HG03575 (cell line): ENCODE measurements around the gene RANBP9.

Experiments used
- ATAC-seq: cut with Tn5 transposase; IDR thresholded peaks from one replicate; pipeline ENCODE4 v1.9.1; 2021; ENCODE audit not compliant: unreplicated experiment, insufficient number of reproducible peaks, low FRiP score; ENCODE audit errors: extremely low read depth

RANBP9 gene

DNA sequence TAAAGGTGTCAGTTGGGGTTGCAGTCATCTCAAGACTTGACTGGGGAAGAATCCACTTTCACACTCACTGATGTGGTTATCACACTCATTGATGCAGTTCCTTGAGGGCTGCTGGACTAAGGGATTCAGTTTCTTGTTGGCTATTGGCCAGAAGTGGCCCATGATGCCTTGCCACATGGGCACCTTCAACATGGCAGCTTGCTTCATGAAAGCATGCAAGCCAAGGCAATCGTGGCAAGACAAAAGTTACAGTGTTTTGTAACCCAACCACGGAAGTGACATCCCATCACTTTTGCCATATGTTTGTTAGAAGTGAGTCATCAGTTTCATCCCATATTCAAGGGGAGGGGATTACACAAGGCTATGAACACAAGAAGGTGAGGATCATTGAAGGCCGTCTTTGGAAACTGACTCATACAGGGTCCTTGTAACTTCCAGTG is 3.8 kb upstream of the RANBP9 start:
- ATAC-seq = no peak

DNA sequence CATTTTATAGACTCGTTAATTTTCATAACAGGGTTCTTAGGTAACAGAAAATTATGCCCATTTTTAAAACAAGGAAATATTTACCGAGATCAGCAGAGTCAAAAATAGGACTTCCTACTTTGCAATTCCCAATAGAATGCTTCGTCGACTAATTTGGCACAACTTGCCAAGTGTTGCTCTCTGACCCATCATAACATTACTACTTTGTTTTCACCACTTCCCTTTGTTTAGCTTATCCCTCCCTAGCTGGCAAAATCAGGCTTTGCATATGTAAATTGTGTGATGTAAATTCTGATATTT is 914 bp upstream of the RANBP9 start:
- ATAC-seq = no peak

DNA sequence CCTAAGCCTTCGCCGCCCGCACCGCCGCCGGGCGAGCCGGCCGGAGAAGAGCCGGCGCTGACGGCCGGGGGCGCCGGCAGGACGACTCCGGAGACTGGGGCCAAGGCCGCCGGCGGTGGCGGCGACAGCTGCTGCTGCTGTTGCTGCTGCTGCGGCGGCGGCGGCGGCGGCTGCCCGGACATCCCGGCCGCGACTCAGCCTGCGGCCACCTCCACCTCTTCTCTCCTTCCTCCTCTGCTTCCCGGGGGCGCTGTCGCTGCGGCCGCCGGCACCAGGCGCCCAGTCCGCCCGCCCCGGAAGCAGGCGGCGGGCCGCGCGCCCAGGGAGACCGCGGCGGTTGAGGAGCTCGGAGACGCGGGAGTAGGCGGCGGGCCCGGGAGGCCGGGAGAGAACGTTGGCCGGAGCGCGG is 307 bp downstream of the RANBP9 start:
- peak; percentile 13 for ATAC-seq

DNA sequence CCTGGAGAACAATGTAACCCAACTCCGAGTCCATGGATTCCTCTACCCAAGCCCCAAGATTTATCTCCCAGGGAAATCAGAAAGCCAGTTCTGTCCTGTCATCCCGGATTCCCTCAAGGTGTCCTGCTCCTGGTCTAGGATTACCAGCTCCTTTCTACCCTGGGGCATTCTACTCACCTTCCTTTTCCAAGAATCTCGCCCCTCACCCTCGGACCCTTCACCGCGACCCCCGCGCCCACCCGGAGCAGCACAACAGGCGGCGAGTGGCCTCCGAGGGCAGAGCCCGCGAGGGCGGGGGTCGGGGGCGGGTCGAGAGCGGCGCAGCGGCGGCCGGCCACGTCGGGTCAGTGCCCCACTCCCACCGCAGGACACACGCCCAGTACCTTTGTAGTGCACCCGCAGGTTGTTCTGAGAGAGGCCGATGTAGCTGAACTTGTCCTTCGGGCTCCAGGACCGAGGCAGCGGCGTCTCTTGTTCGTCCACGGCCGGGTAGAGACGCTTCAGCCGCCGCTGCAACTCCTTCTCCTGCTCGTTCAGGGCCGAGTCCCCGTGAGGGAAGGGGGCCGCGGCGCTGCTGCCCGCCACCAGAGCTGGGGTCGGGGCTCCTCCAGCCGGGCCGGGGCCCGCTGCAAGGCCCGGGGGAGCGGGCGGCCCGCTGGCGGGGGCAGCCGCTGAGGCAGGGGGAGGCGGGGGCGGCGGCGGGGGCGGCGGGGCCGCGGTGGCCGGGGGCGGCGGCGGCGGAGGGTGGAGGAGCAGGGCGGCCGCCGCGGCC is 897 bp downstream of the RANBP9 start:
- ATAC-seq = no peak

DNA sequence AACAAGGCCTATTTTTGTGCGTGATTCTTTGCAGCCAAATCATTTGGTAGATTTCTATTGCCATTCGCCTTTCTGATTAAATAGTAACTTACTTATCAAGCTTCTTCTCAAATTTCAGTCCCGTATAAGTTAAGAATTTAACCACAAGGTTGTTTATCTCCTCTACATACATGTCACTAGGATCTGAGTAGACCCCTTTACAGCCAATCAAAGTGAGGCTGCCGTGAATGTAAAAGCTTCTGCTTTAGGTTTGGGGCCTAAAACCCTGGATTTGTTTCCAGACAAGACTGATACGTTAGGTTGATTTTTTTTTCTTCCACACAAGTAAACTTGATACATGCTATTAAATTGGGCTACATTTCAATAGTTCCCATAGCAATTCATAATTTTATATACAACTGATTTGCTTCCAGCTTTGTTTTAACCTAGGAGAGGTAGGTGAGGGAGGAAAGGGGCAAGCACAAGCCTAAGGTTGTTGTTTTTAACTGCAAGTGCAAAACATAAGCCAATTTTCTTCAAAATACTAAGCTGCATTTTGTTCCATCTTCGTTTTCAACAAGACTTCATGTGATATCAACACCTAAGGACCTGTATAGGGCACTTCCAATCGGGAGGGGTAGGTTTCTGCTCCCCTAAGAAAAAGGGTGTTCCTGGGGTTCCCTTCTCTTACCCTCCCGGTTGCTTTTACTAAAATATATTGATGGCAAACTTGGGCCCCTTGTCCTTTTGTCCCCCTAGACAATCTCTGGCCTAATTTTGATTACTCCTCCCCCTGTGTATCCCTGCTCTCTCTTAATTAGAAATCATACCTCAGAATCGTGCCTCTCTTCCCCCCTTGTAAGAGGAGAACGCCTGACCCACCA is 1.7 kb downstream of the RANBP9 start:
- ATAC-seq = no peak

DNA sequence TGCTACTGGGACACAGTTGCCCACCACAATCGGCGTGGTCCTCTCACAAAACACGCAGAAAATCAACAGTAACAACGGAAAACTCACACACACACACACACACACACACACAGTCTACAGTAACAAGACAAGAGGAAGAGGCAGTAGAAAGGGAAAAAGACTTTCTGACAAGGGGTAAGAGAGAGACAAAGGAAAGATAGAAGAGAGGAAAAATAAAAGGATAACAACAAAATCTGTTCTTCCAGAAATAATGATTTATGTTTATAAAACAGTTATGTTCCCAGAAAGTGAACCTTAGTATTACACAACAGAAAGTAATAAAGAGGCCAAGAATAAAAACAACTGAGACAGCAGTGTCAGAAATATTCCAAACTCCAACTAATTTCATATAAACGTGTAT is 2.9 kb downstream of the RANBP9 start:
- ATAC-seq = no peak

DNA sequence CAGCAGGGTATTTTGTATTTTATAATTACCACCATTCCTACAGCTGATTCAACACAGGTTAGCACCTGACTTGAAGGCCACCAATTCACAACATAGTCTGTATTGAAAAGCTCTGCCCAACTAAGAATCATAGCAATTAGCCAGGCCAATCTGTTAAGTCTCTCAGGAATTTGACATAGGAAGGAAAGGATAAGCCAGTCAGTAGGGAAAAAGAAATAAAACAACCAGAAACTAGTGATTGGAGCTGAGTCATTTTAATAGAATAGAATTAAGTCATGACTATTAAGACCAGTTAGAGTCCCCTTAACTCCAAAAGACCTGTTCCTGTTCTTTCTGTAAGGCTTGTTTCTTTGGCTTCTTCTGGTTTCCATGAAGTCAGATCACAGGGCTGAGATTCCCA is 8.1 kb downstream of the RANBP9 start:
- ATAC-seq = no peak

DNA sequence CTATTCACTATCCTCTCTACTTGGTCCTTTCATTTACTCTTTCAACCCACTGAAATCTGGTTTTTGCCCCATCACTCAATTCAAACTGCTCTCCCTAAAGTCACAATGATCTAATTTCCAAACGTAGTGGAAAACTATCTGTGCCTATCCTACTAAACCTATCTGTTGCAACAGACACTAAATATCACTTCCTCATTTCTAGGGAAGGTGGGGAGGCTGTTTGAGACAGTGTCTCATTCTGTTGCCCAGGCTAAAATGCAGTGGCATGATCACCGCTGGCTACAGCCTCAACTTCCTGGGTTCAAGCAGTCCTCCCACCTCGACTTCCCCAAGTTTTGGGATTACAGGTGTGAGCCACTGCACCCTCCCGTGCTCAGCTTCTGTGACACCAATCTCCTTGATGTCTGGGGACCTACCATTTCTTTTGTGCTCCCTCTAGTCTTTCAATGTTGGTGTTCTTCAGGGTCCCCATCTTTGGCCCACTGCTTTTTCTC is 8.8 kb downstream of the RANBP9 start:
- no peak for ATAC-seq

DNA sequence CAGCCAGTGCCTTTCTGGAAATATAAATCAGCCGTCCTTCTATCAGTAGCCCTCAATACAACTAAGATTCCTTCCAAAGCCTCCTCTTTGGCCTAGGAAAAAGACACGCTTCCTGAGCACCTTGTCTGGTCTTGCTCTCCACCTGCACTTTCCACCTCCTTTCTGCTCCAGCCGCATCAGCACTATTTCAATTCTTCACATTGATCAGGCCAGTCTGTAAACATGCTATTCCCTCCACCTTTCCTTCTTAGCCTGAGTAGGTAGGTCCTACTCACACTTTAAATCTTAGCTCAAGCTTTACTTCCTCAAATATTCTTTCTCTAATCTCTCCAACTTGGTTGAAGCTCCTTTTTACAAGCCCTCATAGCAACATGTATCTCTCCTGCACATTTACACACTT is 11.4 kb downstream of the RANBP9 start:
- ATAC-seq = no peak

DNA sequence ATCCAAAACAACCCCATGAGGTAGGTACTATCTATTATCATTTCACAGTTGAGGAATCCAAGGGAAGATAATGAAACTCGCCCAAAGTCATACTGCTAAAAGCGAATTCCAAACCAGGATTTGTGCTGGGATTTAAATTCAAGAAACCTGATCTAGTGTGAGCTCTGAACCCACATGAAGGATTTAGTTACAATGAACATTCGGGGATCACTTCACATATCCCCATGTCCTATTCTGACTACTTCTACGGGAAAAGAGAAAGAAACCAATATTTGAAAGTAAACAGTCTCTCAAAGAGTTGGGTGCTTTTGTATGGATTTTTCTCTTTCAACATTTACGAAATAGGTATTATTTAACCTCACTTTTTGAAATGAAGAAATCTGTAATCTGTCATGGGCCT is 12.9 kb downstream of the RANBP9 start:
- ATAC-seq = no peak

DNA sequence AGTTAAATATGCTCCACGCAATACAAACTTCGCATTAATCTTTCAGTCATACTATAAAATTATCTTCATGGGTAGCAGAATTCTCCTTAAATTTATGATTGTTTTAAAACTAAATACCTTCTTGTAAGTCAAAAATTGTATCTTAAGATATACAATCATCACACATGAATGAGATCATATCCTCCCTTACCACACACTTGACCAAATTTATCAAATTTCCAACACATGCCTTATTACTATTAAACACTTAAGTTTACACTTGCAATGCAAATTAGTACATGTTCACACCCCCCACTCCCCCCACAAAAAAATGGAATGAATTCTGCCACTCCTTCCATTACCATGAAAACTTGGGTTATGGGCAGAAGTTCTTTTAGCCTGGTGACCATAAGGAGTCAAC is 13.8 kb downstream of the RANBP9 start:
- ATAC-seq = no peak

DNA sequence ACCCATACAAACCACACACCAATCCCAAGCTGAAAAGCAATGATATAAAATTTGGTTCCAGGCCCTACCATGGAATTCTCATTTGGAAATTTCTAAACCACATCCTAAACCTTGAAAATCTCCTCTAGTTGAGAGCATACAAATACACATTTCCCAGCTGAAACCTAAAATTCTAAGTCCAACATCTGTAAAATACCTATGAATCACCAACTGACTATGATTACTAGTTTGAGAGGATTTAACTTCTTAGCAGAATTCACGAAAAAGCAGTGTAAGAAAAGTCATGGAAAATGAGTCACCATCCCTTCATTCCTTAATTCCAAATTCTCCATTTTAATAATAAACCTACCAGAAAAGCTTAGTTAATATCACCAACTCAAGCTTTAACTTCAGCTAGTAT is 15.4 kb downstream of the RANBP9 start:
- no peak for ATAC-seq

DNA sequence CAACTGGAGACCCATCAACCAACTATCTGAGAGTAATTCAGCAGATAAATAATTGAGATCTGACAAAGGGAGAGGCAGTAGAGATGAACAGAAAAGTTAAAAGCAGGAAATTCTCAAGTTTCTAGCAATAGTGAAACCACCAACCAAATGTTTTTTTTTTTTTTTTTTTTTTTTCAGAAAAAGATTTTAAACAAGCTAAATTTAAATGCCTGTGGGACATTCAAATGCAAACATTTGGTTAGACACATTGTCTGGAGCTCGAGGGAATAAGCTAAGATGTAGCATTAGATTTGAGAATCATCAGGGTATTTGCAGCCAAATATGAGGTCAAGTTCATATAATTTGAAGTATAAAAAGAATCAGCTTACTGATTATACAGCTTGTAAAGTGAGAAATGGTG is 16.4 kb downstream of the RANBP9 start:
- no peak for ATAC-seq

DNA sequence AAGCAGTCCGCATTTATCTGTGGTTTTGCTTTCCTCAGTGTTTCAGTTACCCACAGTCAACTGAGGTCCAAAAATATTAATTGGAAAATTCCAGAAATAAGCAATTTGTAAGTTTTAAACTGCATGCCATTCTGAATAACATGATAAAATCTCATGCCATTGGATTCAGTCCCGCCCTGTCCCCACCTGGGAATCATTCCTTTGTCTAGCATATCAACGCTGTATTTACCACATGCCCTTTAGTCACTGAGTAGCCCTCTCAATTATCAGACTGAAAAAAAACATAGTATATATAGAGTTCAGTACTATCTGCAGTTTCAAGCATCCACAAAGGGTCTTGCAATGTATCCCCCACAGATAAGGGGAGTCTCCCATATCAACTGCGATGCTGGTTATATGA is 17.1 kb downstream of the RANBP9 start:
- ATAC-seq = no peak

DNA sequence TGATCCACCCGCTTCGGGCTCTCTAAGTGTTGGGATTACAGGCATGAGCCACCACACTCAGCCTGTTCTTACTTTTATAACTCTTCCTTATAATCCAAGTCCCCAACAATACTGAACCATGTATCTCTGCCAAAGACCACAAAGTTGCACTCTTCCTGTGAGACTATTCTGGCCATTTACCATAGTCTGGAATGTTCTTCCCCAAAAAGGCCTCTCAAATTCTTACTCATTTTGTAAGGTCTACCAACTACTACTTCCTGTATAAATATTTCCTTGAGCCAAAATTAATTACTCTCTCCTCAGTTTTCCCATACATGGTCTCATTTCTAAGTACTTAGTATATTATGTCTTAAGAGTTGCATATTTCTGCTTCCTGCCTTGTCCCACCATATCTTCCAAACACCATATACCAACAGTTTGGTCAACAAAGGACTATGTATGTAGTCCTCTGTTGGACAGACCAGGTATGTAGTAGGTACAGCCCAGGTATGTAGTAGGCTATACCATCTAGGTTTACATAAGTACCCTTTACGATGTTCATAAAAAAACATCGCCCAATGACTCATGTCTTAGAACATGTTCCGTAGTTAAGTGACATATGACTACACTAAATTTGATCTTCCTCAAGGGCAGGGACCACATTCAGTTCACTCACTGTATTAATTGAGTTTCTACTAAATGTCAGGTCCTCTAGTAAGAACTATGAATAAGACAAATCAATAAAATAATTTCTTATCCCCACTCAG is 22.0 kb downstream of the RANBP9 start:
- no peak for ATAC-seq

DNA sequence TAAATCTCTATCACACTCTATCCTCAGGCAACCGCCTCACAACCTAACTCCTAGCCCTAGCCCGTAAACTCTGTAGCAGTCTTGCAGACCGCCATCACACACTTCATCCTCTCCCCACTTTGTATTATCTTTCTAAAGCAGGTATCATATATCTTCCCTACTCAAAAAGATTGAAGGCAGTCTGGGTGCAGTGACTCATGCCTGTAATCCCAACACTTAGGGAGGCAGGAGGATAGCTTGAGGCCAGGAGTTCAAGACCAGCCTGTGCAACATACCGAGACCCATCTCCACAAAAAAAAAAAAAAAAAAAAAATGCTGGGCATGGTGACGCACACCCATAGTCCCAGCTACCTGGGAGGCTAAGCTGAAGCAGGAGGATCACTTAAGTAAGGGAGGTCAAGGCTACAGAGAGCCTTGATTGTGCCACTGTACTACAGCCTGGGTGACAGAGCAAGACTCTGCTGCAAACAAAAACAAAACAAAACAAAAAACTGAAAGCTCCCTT is 22.9 kb downstream of the RANBP9 start:
- no peak for ATAC-seq

DNA sequence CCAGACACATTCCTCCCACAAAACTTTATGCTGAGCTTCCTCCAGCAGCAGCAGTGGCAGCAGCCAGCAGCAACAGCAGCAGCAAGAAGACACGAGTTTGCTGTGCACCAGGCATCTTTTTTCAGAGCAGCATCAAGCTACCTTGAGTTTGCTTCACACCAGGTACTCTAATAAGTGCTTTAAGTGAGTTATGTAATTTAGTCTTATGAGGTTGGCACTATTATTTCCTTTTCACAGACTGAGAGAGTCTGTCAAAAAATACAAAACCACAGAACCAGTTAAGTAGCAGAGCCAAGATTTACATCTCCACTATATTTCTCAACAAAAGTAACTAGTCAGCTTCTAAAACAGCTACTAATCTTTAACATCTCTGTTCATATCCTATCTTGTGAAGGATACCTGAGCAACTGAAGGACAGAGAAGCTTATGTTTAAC is 23.7 kb downstream of the RANBP9 start:
- ATAC-seq = no peak

DNA sequence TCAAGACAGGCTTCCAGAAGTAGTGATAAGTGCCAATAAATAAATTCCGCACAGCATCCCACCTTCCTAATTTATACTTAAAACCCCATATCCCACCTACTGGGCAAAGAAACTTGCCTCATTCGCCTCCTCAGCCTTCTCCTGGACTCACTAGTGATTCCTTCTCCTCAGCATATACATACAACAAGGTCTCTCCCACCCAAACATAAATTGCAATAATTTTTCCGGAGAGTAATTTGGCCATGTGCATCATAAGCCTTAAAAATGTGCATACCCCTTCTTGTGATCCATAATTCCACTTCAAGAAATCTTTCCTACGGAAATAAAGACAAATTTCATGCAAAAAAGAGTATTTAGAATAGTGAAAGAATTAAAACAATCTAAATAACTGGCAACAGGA is 26.8 kb downstream of the RANBP9 start:
- ATAC-seq = no peak

DNA sequence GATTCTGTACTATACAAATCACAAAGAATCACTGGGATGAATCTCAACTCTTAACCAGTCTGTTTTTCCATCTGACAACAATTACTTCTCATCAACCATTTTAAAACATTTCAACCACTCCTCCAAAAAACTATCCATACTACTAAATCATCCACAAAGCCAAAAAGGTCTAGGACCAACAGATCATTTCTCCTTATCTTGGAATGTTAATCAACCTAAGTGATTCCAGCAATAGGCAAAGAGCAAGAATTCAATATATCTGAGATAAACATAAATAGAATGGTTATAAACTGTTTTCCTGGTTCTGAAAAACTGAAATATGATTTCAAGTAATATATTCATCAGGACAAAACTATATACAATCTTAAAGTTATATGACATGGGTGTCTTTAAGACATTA is 28.6 kb downstream of the RANBP9 start:
- ATAC-seq = no peak
